KMS-11 (cell line): Measurements from ENCODE around the gene SNX22.

Source experiments
- H2AFZ ChIP-seq: fragments of 200-600 bp; sonication (generic); 2 replicates; pipeline ENCODE4 v1.6.1; 2016; ENCODE audit warnings: antibody characterized with exemption, mixed run types, low read depth
- H3K27ac ChIP-seq: fragments of 200-600 bp; sonication (generic); 2 replicates; pipeline ENCODE4 v1.6.1; 2016; ENCODE audit warnings: mild to moderate bottlenecking, mixed run types
- H3K27me3 ChIP-seq: fragments of 200-600 bp; sonication (generic); 2 replicates; pipeline ENCODE4 v1.6.1; 2017; ENCODE audit warnings: mild to moderate bottlenecking, low read depth, mixed run types, moderate library complexity; ENCODE audit not compliant: insufficient read depth
- H3K36me3 ChIP-seq: fragments of 200-600 bp; sonication (generic); 2 replicates; pipeline ENCODE4 v1.6.1; 2017; ENCODE audit warnings: mild to moderate bottlenecking, mixed run types; ENCODE audit not compliant: insufficient read depth
- H3K4me1 ChIP-seq: fragments of 200-600 bp; sonication (generic); 2 replicates; pipeline ENCODE4 v1.6.1; 2016; ENCODE audit warnings: mild to moderate bottlenecking, low read depth, mixed run types; ENCODE audit not compliant: poor library complexity, severe bottlenecking
- H3K4me2 ChIP-seq: fragments of 200-600 bp; sonication (generic); 2 replicates; pipeline ENCODE4 v1.7.0; 2016; ENCODE audit warnings: mild to moderate bottlenecking, mixed run types
- H3K4me3 ChIP-seq: fragments of 200-600 bp; sonication (generic); IDR thresholded peaks from 2 replicates; pipeline ENCODE4 v1.6.1; 2017; ENCODE audit warnings: low read depth, low read length, mixed read lengths; ENCODE audit not compliant: insufficient read depth
- H3K79me2 ChIP-seq: fragments of 200-600 bp; sonication (generic); 2 replicates; pipeline ENCODE4 v1.6.1; 2016; ENCODE audit warnings: low read depth, mixed run types; ENCODE audit not compliant: insufficient read depth
- H3K9ac ChIP-seq: fragments of 200-600 bp; sonication (generic); 2 replicates; pipeline ENCODE4 v1.6.1; 2016; ENCODE audit warnings: mild to moderate bottlenecking, mixed run types
- H4K20me1 ChIP-seq: fragments of 200-600 bp; sonication (generic); 2 replicates; pipeline ENCODE4 v1.6.1; 2016; ENCODE audit warnings: mild to moderate bottlenecking, mixed run types; ENCODE audit not compliant: insufficient read depth
- CTCF ChIP-seq: fragments of 200-600 bp; sonication (generic); conservative IDR thresholded peaks from 2 replicates; pipeline ENCODE4 v1.6.1; 2017; ENCODE audit warnings: low read depth, mild to moderate bottlenecking, antibody characterized with exemption, low read length, moderate library complexity, mixed read lengths

Gene SNX22

DNA sequence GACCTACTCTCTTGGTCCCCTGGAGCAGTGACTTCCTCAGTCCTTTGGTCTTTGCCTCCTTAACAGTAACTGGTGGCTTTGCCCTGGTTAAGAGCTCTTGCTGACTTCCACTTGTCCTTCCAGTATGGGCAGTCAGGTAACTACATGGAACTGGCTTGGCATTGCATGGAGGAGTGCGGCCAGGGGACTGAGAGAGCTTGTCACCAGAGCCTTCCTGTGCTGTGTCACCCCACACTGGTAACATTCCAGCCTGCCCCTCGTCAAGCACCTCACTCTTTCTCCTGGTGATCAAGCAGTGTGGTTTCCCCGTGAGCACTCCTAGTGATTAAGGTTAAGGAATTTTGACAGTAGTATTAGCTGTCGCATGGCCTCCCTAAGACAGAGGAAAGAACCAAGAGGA, 19.3 kb upstream of the SNX22 start:
- Histone ChIP-seq H3K79me2 (no peaks in the 10 kb centered on the region), H3K27ac (no peak overlapping the region), H2AFZ (no peak overlapping the region), H3K4me2 (no peak overlapping the region), H3K4me1 (no peaks in the 10 kb centered on the region), H3K4me3 (no peak overlapping the region), H4K20me1 (no peaks in the 10 kb centered on the region), H3K27me3 (no peaks in the 10 kb centered on the region), H3K36me3 (no peaks in the 10 kb centered on the region), H3K9ac (no peak overlapping the region)
- TF ChIP-seq CTCF = no peak

GRCh38 chr15:64133623-64134344, 17.7 kb upstream of the SNX22 start:
- Histone ChIP-seq H2AFZ (no peak overlapping the region), H3K27ac (no peak overlapping the region), H3K9ac (no peak overlapping the region), H3K4me1 (no peaks in the 10 kb centered on the region), H3K36me3 (no peaks in the 10 kb centered on the region), H3K79me2 (no peaks in the 10 kb centered on the region), H3K4me3 (no peak overlapping the region), H3K4me2 (no peak overlapping the region), H3K27me3 (no peaks in the 10 kb centered on the region), H4K20me1 (no peaks in the 10 kb centered on the region)
- no peak for TF ChIP-seq CTCF

GRCh38 chr15:64134345-64134829, 17.1 kb upstream of the SNX22 start:
- Histone ChIP-seq H3K4me3 (no peak overlapping the region), H3K27ac (no peak overlapping the region), H4K20me1 (no peaks in the 10 kb centered on the region), H2AFZ (no peak overlapping the region), H3K4me2 (no peak overlapping the region), H3K4me1 (no peaks in the 10 kb centered on the region), H3K79me2 (no peaks in the 10 kb centered on the region), H3K27me3 (no peaks in the 10 kb centered on the region), H3K36me3 (no peaks in the 10 kb centered on the region), H3K9ac (no peak overlapping the region)
- TF ChIP-seq CTCF = no peak

GRCh38 chr15:64136347-64136746, 15.2 kb upstream of the SNX22 start:
- Histone ChIP-seq H3K36me3 (no peaks in the 10 kb centered on the region), H3K4me3 (no peak overlapping the region), H2AFZ (no peak overlapping the region), H4K20me1 (no peaks in the 10 kb centered on the region), H3K27ac (no peak overlapping the region), H3K4me2 (no peak overlapping the region), H3K9ac (no peak overlapping the region), H3K27me3 (no peaks in the 10 kb centered on the region), H3K79me2 (no peaks in the 10 kb centered on the region), H3K4me1 (no peaks in the 10 kb centered on the region)
- TF ChIP-seq CTCF = no peak
